ENCODE results near the gene RERE.

Gene RERE

GRCh38 chr1:8496473-8496872 is 321.0 kb downstream of the RERE start:
- Histone ChIP-seq H3K9me3 (no peaks in the 10 kb centered on the region), H3K27me3 (no peaks in the 10 kb centered on the region), H3K36me3 (no peaks in the 10 kb centered on the region; the same call in 1 of the 2 replicates), H3K4me3 (ENCODE audit: low read depth, low read length) (no peak overlapping the region), H3K4me1 (no peaks in the 10 kb centered on the region)
- no peak for DNase-seq
- no peak for TF ChIP-seq CTCF (IDR thresholded peaks at IDR 0.05; ENCODE audit: low read depth, low read length)

- Histone ChIP-seq H3K36me3 (no peaks in the 10 kb centered on the region; the same call in 1 of the 2 replicates), H3K27me3 (no peaks in the 10 kb centered on the region), H3K4me3 (ENCODE audit: low read depth, low read length) (no peak overlapping the region), H3K9me3 (no peaks in the 10 kb centered on the region), H3K4me1 (no peaks in the 10 kb centered on the region)
- no peak for TF ChIP-seq CTCF (IDR thresholded peaks at IDR 0.05; ENCODE audit: low read depth, low read length)
- no peak for DNase-seq
These were observed 321.5 kb downstream of the RERE start for GRCh38 chr1:8495928-8496401.

GRCh38 chr1:8494681-8495080 is 322.8 kb downstream of the RERE start:
- no peaks in the 10 kb centered on the region; the same call in 1 of the 2 replicates for H3K36me3 ChIP-seq
- H3K4me3 ChIP-seq (ENCODE audit: low read depth, low read length) = no peak overlapping the region
- no peak for TF ChIP-seq CTCF (IDR thresholded peaks at IDR 0.05; ENCODE audit: low read depth, low read length)
- H3K4me1 ChIP-seq = no peaks in the 10 kb centered on the region
- DNase-seq = no peak
- H3K27me3 ChIP-seq = no peaks in the 10 kb centered on the region
- H3K9me3 ChIP-seq = no peaks in the 10 kb centered on the region

GRCh38 chr1:8493916-8494540 is 323.4 kb downstream of the RERE start:
- no peak for TF ChIP-seq CTCF (IDR thresholded peaks at IDR 0.05; ENCODE audit: low read depth, low read length)
- no peak overlapping the region for H3K4me3 ChIP-seq (ENCODE audit: low read depth, low read length)
- H3K36me3 ChIP-seq = no peaks in the 10 kb centered on the region; the same call in 1 of the 2 replicates

GRCh38 chr1:8487249-8487648 is 330.2 kb downstream of the RERE start:
- DNase-seq = no peak
- Histone ChIP-seq H3K4me3 (ENCODE audit: low read depth, low read length) (no peak overlapping the region), H3K4me1 (no peaks in the 10 kb centered on the region), H3K9me3 (no peaks in the 10 kb centered on the region), H3K27me3 (no peaks in the 10 kb centered on the region), H3K36me3 (no peaks in the 10 kb centered on the region)
- no peak for TF ChIP-seq CTCF (IDR thresholded peaks at IDR 0.05; ENCODE audit: low read depth, low read length)

More at GRCh38 chr1:8493916-8494540, 323.4 kb downstream of the RERE start:
- Histone ChIP-seq H3K27me3 (no peaks in the 10 kb centered on the region), H3K4me1 (no peaks in the 10 kb centered on the region), H3K9me3 (no peaks in the 10 kb centered on the region)
- no peak for DNase-seq

DNA sequence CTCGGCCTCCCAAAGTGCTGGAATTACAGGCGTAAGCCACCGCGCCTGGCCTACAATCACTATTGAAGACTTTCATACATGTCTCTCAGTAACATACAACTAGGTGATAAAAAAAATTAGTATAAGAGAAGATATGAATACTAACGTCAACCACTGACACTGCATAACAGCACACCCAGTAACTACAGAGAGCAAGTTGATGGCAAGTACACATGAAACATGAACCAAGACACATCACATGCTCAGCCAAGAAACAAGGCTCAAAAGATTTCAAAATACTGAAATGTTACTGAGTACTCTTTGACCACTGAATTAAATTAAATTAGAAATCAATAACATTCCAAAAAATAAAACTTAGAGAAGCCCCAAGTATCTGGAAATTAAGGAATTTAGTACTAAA is 331.4 kb downstream of the RERE start:
- no peaks in the 10 kb centered on the region for H3K9me3 ChIP-seq
- no peak for DNase-seq
- no peak overlapping the region for H3K4me3 ChIP-seq (ENCODE audit: low read depth, low read length)
- no peaks in the 10 kb centered on the region for H3K27me3 ChIP-seq
- no peaks in the 10 kb centered on the region for H3K36me3 ChIP-seq
- no peaks in the 10 kb centered on the region for H3K4me1 ChIP-seq
- no peak for TF ChIP-seq CTCF (IDR thresholded peaks at IDR 0.05; ENCODE audit: low read depth, low read length)
